ENCODE data around the gene VEPH1.

GRCh38 chr3:157312376-157312745 lies 190.9 kb downstream of the VEPH1 start:
- TF ChIP-seq CTCF (IDR thresholded peaks at IDR 0.05) (no peak), POLR2A (IDR thresholded peaks at IDR 0.05) (no peak)
